GM12875 (cell line): ENCODE data around the gene FABP3.

Source experiments
- H3K4me3 ChIP-seq: one replicate; pipeline ENCODE4 v1.5.1; 2011; ENCODE audit warnings: low read depth, low read length, control low read depth
- TF ChIP-seq, protein P1 (sequence below): IDR thresholded peaks from 2 replicates; pipeline ENCODE4 v1.5.1; 2011; ENCODE audit warnings: low read depth, mild to moderate bottlenecking, control low read depth, inconsistent platforms, low read length, moderate library complexity, borderline replicate concordance; ENCODE audit not compliant: insufficient read depth

Gene FABP3

DNA sequence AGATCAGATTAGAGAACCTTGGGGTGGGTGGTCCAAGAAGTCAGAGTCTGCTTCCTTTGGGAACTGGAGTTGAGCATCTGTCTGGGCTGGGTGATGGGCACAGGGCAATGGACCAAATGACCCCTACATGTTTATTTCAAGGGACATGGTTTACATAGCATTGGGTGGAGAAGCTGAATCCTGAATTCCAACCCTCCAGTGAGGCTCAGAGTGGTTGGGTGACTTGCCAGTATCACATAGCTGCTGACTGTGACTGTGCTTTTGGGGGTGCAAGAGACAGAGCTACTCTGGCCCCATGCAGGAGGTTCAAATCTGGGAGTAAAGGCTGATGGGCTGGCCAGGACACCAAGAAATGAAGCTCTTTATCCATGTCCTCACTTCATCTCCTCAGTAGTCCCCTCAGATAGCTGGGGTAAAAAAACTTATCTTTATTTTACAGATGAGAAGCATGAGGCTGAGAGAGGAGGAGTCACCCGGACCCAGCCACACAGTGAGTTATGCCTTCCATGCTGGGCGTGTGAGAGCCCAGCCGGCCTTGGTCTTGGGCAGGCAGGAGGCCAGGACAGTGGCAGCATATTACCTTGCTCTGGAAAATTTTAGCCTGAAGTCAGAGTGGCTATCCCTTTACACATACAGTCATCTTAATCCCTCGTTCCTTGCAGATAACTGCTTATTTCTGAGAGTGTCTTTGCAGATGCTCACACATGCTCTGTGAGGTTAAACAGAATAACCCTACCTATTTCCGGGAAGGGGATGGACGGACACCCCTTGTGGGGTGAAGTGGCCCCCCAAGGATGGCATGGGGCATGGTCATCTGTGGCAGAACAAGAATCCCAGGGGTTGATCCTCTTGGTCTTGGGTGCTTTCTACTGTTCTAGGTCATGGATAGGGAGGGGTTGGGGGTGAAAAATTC lies 37.3 kb upstream of the FABP3 start:
- no peak overlapping the region for H3K4me3 ChIP-seq
- TF ChIP-seq, protein P1, sequence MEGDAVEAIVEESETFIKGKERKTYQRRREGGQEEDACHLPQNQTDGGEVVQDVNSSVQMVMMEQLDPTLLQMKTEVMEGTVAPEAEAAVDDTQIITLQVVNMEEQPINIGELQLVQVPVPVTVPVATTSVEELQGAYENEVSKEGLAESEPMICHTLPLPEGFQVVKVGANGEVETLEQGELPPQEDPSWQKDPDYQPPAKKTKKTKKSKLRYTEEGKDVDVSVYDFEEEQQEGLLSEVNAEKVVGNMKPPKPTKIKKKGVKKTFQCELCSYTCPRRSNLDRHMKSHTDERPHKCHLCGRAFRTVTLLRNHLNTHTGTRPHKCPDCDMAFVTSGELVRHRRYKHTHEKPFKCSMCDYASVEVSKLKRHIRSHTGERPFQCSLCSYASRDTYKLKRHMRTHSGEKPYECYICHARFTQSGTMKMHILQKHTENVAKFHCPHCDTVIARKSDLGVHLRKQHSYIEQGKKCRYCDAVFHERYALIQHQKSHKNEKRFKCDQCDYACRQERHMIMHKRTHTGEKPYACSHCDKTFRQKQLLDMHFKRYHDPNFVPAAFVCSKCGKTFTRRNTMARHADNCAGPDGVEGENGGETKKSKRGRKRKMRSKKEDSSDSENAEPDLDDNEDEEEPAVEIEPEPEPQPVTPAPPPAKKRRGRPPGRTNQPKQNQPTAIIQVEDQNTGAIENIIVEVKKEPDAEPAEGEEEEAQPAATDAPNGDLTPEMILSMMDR, result no peak

DNA sequence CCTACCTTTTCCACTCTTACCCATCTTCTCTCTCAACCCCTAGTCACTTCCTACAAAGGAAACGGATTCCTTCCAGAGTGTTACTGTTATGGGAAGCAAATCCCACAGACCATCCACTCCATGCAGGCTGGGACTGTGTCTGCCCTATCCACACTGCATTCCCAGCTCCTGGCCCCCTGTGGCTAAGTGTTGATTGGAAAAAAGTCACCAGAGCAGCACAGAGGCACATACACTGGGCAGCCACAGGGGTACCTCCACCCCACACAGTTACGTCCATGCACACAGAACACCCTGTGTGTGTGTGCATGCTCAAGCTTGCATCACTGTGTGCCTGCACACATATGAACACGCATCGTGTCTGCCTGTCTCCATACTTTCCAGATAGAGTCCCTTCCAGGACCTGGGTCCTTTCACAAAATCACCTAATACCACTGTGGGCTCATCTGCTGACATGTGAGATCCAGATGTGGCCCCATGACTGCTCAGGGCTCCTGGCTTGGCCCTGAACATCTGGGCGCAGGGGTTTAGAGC lies 36.0 kb upstream of the FABP3 start:
- no peak overlapping the region for H3K4me3 ChIP-seq
- TF ChIP-seq, protein P1, result no peak

DNA sequence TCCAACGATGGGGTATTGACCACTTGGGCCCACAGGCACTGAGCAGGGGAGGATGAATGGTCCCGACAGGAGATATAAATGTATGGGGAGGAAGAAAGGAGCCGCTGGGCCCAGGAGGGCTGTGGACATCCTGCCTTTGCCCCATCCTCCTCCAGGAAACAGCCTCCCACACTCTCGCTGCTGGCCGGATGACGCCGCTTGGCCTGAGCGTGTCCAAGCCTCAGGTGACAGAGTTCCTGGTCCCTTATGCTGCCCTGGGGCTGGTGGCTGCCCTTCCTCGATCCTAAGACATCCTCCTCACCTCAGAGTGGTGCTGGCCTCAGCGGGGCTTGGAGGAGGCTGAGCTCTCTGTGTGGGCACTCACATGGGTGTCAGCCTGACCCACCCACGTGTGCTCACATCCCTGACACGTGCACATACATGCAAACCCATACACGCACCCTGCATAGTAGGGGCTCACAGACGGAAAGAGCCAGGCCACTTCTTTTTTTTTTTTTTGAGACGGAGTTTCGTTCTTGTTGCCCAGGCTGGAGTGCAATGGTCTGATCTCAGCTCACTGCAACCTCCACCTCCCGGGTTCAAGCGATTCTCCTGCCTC lies 34.3 kb upstream of the FABP3 start:
- TF ChIP-seq, protein P1, result no peak
- H3K4me3 ChIP-seq, result no peak overlapping the region

DNA sequence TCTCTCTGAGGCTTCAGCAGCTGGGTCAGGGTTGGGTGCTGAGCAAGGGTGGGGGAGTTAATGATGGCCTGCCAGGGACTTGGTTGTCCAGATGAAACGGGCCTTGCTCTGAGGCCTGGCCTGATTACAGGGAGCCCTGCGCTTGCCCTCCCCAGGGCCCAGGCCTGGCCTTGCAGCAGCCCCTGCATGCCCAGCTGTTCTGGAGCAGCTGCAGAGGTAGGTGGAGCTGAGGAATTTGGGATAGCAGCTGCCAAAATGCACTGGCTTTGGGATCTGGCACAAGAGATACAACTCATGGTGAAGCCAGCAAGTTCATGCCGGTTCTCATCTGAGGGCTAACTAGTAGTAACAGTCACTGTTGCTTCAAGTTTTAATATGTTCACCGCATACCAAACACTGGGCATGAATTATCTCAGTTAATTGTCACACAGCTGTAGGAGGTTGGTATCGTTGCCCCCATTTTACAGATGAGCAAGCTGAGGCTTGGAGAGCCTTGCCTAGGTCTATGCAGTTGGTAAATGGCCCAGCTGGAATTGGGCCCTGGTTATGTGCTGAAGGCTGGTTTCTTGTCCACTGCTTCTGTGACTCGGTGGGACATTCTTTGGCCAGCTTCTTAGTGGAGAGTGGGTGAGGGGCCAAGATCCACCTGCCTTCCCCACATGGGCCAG lies 32.8 kb upstream of the FABP3 start:
- TF ChIP-seq, protein P1, result no peak

DNA sequence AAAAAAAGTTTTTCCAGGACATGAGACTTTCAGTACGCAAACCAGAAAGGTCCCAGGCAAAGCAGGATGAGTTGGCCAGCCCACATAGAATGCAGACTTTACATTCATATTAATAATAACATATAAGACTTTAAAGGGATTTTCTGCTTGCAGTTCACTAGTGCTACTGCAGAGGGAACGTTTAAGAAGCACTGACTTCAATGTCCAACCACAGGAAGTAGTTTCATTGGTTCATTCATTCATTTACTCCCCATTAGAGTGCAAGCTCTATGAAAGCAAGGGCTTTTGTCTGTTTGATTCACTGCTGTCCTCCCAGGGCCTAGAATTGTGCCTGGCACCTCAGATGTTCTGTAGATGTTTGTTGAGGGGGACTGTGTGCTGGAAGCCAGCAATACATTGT lies 28.4 kb upstream of the FABP3 start:
- TF ChIP-seq, protein P1, result no peak
- no peak overlapping the region for H3K4me3 ChIP-seq

More for the DNA sequence above, 32.8 kb upstream of the FABP3 start:
- no peak overlapping the region for H3K4me3 ChIP-seq

DNA sequence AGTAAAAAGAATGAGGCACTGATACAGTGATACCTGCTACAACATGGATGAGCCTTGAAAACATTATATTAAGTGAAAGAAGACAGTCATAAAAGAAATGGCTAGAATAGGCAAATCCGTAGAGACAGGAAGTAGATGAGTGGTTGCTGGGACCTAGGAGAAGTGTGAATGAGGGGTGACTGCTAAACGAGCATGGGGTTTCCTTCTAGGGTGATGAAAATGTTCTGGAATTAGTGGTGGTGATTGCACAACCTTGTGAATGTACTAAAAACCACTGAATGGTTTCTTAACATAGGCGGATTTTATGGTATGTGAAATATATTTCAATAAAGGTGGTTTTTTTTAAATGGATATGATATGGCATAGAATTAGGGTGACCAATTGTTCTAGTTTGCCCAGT lies 27.5 kb upstream of the FABP3 start:
- TF ChIP-seq, protein P1, result no peak
- no peak overlapping the region for H3K4me3 ChIP-seq
